LNCaP clone FGC (cell line): Measurements from ENCODE around the gene GATA2.

Experiments used
- DNase-seq: peaks from one replicate; pipeline ENCODE4 v3.0.0-alpha.2; 2011; ENCODE audit warnings: low read depth
- H3K4me3 ChIP-seq: 2 replicates; pipeline ENCODE4 v1.5.1; 2011; ENCODE audit warnings: mild to moderate bottlenecking, low read depth, low read length, control low read depth
- TF ChIP-seq, protein P1 (sequence below): IDR thresholded peaks from 2 replicates; pipeline ENCODE4 v1.5.1; 2012; ENCODE audit warnings: mild to moderate bottlenecking; ENCODE audit not compliant: control insufficient read depth, insufficient read depth; ENCODE audit errors: extremely low read depth

GATA2 gene

DNA sequence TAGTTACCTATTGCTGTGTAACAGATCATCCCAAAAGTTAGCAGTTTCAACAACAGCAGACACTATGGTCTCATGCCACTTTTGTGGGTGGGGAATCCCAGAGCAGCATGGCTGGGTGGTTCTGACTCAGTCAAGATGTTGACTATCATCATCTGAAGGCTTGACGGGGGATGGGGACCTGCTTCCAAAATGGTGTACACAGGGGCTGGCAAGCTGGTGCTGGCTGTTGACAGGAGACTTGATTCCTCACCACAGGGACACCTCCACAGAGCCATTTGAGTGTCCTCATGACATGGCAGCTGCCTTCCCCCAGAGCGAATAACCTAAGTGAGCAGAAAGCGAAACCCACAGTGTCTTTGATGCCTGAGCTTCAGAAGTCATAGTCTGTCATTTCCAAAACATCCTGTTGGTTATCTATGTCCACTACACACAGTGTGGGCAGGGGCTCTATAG is 45.4 kb downstream of the GATA2 start:
- DNase-seq: no peak
- TF ChIP-seq, protein P1, sequence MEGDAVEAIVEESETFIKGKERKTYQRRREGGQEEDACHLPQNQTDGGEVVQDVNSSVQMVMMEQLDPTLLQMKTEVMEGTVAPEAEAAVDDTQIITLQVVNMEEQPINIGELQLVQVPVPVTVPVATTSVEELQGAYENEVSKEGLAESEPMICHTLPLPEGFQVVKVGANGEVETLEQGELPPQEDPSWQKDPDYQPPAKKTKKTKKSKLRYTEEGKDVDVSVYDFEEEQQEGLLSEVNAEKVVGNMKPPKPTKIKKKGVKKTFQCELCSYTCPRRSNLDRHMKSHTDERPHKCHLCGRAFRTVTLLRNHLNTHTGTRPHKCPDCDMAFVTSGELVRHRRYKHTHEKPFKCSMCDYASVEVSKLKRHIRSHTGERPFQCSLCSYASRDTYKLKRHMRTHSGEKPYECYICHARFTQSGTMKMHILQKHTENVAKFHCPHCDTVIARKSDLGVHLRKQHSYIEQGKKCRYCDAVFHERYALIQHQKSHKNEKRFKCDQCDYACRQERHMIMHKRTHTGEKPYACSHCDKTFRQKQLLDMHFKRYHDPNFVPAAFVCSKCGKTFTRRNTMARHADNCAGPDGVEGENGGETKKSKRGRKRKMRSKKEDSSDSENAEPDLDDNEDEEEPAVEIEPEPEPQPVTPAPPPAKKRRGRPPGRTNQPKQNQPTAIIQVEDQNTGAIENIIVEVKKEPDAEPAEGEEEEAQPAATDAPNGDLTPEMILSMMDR: no peak
- H3K4me3 ChIP-seq: no peak overlapping the region

DNA sequence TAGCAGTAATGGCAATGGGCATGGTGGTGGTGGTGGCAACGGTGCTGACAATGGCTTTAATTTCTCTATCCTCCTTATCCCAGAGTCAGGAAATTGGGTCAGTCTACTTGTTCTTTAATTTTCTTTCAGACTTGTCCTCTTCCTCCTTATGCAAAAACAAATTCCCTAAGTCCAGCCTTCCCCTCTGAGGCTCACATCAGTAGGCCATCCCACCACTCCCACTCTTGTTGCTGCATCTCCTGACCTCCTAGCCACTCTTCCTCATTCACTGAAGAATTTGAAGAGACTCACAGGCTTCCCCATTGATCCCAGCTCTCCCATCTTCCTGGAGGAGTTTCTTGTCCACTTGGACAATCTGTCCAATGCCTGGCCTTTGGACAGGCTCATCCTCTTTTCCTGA is 46.2 kb downstream of the GATA2 start:
- TF ChIP-seq, protein P1: no peak
- DNase-seq: no peak

DNA sequence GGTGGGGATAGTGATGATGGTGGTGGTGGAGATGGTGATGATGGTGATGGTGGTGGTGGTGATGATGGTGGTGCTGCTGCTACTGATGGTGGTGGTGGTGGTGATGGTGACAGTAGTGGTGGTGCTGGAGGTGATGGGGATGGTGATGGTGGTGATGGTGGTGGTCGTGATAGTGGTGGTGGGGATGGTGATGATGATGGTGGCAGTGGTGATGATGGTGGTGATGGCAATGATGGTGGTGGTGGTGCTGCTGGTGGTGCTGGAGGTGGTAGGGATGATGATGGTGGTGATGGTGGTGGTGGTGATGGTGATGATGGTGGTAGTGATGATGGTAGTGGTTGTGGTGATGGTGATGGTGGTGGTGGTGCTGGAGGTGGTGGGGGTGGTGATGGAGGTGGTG is 47.6 kb downstream of the GATA2 start:
- TF ChIP-seq, protein P1: no peak
- no peak for DNase-seq
- H3K4me3 ChIP-seq: no peak overlapping the region

More for the DNA sequence above, 46.2 kb downstream of the GATA2 start:
- no peak overlapping the region for H3K4me3 ChIP-seq

DNA sequence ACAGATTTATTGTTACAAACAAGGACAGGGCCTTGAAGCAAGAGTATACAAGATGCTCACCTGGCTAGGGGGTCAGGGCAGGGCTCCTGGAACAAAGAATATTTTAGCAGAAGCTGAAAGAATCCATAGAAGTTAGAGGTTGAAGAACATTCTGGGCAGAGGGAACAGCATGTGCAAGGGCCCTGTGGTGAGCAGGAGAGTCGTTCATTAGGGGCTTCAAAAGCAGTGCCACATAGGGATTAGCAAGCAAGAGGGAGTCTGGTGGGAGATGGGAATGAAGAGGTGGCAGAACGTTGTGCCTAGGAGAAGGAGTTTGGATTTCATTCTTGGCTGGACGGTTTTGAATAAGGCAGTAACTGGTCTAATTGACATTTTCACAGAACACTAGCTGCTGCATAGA is 49.2 kb downstream of the GATA2 start:
- no peak for DNase-seq

DNA sequence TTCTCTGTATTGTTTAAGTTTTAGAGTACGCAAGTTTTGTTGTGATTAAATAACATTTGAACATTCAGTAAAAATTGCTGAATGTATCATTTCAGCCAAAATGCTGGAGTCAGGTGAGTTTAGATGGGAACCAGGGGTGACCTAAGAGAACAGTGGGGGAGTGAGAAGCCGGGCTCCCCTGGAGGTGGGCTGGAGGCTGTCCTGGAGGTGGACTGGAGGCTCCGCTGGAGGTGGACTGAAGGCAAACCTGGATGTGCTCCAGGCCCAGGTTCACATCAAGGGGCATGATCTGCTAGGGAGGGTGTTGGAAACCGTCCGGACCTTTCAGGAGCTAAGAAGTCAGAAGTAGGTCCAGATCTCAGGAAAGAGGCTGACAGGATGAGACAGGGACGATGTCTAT is 50.1 kb downstream of the GATA2 start:
- no peak for DNase-seq
- TF ChIP-seq, protein P1: no peak
- H3K4me3 ChIP-seq: no peak overlapping the region

More for the DNA sequence above, 49.2 kb downstream of the GATA2 start:
- H3K4me3 ChIP-seq: no peak overlapping the region
- TF ChIP-seq, protein P1: no peak

DNA sequence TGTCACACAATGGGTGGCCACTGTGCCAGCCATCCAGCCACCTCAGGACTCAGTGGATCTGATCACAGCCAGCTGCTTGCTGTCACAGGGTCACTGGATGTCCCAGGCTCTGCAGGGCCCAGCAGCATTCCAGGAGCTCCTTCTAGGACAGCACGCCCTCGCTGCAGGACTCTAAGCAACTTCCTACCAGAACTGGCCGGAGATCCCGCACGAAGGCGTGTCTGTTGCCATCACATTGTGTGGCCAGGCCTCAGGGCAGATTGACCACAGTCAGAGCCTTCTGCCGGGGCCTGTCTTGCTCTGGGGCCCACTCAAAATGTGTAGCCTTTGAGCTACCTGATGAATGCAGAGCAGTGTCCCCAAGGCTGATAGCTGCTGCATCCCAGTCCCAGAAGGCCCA is 50.9 kb downstream of the GATA2 start:
- no peak for DNase-seq
- H3K4me3 ChIP-seq: no peak overlapping the region
- TF ChIP-seq, protein P1: no peak

DNA sequence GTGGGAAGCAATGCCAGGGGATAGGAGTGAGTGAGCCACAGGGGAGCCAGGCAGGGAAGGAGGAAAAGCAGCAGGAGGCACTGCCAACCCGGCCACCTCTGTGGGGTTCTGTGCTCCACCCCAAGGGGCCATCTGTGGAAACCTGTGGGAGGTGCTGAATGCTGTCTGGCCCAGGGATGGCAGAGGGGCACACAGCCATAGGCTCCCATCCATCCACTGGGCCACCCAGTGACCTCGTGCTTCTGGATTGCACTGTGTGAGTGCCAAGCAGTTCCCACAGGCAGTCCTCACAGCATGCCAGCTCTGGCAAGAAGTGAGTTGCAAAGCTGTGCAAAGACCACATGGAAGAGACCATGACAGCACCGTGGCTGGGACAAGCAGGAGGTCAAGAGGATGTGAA is 53.8 kb downstream of the GATA2 start:
- H3K4me3 ChIP-seq: no peak overlapping the region
- TF ChIP-seq, protein P1: no peak
- DNase-seq: no peak
